ENCODE results near the gene PNPO. TPM values are rescaled to one million over a fixed set of nuclear protein-coding genes. Genes with fewer than 3 reads are reported as not detected.

The PNPO gene
- 76.7 and 77.6 TPM in 2 replicates for total RNA-seq

- DNase-seq (ENCODE audit: low read depth), result peak; percentile 98
Measured at GRCh38 chr17:47941246-47942095, at the start of gene PNPO. PNPO (plus strand) TSS chr17:47941571; CDS start chr17:47941676, 105 bp downstream.

DNA sequence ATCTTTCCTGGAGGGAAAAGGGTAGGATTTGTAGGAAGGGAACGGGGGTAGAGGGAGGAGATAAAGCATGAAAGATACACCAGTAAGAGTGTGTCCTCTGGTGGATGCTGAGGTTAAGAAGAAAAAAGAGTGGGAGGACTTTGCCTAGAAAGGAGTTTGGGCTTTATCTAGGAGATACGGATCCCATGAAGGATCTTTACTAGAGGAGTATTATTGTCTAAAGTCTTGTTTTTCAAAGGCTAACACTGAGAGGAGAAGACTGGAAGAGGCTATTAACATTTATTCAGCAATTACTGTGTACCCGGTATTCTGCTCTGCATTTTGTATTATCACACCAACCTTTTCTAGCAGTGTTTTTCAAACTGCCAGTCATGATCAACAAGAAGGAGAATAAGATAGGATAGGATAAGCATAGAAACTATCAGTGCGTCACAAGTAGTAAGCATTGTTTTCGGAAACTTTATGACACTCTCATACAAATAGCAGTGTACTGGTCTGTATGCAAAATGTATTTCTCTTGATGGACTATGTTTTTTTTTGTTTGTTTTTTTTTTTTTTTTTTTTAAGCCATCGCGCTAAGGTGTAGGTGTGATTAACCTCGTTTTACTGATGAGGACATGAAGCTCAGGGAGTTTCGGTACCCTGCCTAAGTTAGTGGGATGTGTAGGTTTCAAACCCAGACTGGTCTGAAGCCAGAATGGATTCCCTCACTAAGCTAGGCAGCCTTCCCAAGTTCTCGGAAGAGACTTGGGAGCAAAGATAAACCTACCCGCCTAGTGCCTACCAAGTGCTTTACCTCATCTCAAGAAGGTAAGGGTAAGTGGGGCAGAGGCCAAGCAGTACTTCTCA lies 46.6 kb upstream of the PNPO start:
- no peak for DNase-seq (ENCODE audit: low read depth)

DNA sequence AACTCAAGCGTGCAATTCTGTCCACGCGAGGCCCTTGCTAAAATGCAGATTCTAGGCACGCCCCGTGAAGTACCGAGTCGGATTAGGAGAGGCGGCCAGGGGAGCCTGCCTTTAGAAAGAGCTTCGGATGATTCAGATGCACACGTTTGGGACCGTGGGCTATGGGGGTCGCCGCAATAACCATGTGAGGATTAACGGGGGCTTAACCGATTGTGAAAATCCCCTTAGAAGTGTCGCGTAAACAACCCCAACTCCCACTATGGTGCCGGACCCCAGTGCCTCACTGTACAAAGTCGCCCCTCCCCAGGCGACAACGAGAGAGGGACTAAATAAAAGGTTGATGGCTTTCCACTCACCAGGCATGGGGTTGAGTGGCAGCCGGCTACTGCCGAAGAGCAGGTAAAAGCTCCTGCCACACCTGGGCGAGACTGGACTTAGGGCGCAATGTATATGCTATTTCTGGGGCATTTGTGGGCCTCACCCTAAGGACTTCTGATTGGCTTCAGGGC lies 46.0 kb upstream of the PNPO start:
- no peak for DNase-seq (ENCODE audit: low read depth)

DNA sequence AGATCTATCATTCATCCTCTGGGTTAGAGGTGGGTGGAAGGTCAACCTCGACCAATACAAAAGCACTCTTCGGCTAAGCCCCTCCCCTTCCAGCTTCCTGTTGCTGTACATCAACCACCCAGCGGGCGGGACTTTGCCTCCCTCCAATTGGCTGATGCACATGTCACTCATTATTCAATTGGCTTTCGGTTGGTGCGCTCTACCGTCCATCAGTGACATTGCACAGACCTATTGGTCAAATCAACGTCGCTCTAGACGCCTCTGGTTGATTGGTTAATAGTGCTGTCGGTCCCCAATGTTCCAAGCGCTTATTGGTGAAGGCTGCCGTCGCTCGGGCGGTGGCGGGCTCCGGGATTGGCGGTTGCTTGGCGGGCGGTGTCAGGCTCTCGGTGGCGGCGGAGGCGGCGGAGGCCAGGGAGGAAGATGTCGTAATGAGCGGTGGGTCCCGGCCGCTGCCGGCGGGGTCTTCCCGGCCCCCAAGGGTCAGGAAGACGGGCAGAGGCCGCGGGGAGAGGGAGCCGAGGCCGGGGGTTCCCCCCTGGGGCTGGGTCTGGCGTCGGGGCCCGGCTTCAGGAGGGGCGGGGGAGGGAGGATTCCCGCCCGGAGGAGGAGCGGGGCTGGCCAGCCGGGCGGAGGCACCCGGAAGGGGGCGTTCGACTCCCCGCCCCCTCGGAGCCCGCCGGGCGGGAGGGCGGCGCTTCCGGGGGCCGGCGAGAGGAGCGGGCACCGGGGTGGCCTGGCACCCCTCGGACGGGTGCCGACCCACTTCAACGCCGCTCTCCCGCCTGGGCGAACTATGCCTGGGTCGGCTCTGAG lies 45.3 kb upstream of the PNPO start, which contains the start of gene SP2:
Gene SP2 (plus strand): TSS at position 381 of the 816 bp plus-strand sequence. CDS start 51 bp downstream, at position 432.
- DNase-seq (ENCODE audit: low read depth), result peak; percentile 100

GRCh38 chr17:47896672-47897490 lies 44.5 kb upstream of the PNPO start:
- DNase-seq (ENCODE audit: low read depth), result no peak

GRCh38 chr17:47897561-47897960 lies 43.8 kb upstream of the PNPO start:
- DNase-seq (ENCODE audit: low read depth), result no peak

DNA sequence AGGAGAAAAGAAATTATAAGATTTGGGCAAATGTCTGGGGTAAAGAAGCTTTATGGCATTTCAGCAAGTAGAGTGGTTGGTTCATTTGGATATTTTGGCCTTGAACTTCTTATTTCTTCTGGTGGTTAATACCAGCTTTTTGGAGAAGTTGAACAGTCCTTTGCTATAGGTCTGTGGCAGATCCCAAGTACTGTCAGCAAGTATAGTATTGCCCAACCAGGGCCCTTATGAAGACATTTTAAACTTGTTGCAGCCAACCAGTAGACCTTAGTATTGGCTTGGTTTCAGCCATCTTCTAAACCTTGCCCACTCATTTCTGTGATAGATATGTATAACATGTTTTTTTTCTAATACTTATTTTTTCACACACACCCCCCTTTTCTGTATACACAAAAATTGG lies 43.1 kb upstream of the PNPO start:
- DNase-seq (ENCODE audit: low read depth), result no peak

DNA sequence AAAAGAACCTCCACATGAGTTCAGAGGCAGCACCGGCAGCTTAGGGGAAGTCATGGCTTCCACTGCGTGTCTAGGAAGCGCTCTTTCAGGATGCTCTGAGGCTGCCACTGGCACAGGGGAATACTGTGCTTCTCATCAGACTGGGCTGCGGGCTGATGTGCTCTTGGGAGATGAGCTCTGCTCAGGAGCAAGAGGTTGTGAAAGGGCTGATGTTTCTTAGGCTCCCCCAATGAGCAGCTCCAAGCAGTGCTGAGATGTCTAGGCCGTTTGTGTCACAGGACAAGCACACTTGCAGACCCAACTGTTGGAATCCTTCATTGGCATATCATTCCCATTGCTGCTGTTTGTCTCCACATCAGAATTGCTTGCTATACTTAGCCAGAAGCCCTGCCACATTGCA lies 41.7 kb upstream of the PNPO start:
- no peak for DNase-seq (ENCODE audit: low read depth)

- DNase-seq (ENCODE audit: low read depth), result no peak
Measured at GRCh38 chr17:47901423-47901822, 39.9 kb upstream of the PNPO start.

DNA sequence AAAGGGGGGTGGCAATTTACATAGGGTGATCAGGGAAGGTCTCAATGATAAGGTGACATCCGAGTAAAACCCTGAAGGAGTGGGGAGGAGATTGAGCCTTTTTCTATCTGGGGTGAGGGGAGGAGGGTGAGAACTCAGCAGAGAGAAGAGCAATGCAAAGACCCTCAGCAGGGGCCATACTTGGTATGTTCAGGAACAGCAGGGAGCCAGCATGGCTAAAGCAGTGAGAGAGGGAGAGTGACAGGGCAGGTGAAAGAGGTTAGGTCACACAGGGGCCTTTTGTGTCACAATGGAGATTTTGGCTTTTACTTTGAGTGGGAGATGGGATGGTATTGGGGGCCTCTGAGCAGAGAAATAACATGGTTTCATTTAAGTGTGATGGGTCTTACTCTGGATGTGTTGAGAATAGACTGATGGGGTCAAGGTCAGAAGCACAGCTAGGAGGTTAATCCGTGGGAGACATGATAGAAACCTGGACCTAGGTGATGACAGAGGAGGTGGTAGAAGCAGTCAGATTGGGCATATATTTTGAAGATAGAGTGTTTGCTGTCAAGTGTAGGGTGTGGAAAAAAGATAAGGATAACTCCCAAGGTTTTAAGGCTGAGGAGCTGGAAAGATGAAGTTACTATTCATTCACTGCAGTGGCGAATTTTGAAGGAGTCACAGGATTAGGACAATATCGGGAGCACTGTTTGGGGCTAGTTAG lies 39.2 kb upstream of the PNPO start:
- DNase-seq (ENCODE audit: low read depth), result no peak

GRCh38 chr17:47905221-47905733 lies 36.1 kb upstream of the PNPO start:
- DNase-seq (ENCODE audit: low read depth), result peak; percentile 87

DNA sequence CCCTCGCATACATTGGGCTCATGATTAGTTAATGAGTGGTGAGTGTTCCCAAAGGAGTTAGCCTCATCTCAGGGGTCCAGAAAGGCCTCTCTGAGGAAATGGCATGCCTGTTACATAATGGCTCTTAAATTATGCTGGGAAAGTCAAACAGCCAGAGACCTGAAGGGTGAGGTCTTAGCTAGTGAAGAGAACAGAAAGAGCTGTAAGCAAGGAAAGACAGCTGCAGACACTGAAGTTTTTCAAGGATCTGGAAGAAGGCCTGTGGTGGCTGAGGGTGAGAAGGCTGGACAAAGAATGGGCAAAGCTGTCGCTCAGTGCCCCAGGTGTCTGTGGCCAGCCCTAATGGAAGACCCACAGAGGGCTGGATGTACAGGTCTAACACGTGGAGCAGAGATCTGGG lies 34.9 kb upstream of the PNPO start:
- no peak for DNase-seq (ENCODE audit: low read depth)

- DNase-seq (ENCODE audit: low read depth), result no peak
Measured at GRCh38 chr17:47907932-47908562, 33.3 kb upstream of the PNPO start.

DNA sequence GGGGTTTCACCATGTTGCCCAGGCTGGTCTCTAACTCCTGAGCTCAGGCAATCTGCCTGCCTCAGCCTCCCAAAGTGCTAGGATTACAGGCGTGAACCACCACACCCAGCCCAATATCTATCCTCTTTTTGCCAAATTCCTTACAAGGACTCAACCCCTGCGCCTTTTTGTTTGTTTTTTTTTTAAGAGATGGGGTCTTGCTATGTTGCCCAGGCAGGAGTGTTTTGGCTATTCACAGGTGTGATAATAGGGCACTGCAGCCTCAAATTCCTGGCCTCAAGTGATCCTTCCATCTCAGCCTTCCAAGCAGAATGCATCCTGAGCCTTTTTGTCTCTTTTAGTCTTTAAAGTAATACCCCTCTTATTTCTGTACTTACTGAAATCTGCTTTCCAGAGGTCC lies 28.3 kb upstream of the PNPO start:
- no peak for DNase-seq (ENCODE audit: low read depth)

- no peak for DNase-seq (ENCODE audit: low read depth)
Measured at GRCh38 chr17:47914306-47914948, 26.9 kb upstream of the PNPO start.

DNA sequence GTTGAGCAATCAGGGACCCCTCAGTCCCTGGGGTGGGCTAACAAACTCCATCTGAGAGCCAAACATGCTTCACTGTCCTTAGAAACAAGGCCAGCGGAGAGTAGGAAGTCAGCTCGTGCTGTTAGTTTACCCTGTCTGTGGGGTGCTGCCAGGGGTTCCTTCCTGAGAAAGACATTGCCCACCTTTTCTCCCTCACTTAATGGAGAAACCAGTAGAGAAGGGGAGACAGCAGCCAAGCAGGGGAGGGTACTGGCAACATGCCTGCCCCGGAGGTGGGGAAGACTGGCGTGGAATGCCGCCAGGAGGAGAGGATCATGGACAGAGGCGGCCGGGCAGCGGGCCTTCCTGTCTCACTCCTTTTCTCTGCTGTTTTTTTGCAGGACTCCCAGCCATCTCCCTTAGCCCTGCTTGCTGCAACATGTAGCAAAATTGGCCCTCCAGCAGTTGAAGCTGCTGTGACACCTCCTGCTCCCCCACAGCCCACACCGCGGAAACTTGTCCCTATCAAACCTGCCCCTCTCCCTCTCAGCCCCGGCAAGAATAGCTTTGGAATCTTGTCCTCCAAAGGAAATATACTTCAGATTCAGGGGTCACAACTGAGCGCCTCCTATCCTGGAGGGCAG lies 25.5 kb upstream of the PNPO start:
- no peak for DNase-seq (ENCODE audit: low read depth)

DNA sequence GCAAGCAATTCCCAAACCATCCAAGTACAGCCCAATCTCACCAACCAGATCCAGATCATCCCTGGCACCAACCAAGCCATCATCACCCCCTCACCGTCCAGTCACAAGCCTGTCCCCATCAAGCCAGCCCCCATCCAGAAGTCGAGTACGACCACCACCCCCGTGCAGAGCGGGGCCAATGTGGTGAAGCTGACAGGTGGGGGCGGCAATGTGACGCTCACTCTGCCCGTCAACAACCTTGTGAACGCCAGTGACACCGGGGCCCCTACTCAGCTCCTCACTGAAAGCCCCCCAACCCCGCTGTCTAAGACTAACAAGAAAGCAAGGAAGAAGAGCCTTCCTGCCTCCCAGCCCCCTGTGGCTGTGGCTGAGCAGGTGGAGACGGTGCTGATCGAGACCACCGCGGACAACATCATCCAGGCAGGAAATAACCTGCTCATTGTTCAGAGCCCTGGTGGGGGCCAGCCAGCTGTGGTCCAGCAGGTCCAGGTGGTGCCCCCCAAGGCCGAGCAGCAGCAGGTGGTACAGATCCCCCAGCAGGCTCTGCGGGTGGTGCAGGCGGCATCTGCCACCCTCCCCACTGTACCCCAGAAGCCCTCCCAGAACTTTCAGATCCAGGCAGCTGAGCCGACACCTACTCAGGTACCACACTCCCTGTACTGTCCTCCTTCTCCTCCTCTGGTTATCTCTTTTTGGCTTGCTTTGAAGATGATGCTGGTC lies 24.7 kb upstream of the PNPO start:
- DNase-seq (ENCODE audit: low read depth), result no peak

DNA sequence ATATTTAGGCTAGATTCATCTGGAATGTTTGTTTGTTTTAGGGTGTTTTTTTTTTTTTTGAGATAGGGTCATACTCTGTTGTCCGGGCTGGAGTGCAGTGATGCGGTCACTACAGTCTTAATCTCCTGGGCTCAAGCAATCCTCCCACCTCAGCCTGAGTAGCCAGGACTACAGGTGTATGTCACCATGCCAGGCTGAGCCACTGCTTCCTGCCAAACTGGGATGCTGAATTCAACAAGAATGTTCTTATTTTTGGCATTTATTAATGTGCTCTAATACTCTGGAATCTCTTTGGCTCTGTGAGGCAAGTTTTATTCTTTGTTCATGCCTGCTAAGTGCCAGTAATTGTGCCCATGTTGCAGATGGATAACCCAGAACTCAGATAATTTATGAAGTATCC lies 23.8 kb upstream of the PNPO start:
- DNase-seq (ENCODE audit: low read depth), result no peak

All from renal cortical epithelial cell (primary cell).